K562 treated with DMSO at 1 percent for 4 hours (cell line): ENCODE data around the gene PI3. TPM values are rescaled to one million over a fixed set of nuclear protein-coding genes. Genes with fewer than 3 reads are reported as not detected.

ENCODE experiments used
- total RNA-seq: library from RNA; unstranded; fragments of 300-600 nt; gene quantifications from 2 replicates; pipeline ENCODE4 v1.2.3, GENCODE V29; 2022; ENCODE audit not compliant: insufficient read depth

PI3 gene, protein sequence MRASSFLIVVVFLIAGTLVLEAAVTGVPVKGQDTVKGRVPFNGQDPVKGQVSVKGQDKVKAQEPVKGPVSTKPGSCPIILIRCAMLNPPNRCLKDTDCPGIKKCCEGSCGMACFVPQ
- not detected in 2 replicates for total RNA-seq

GRCh38 chr20:45174434-45175364 lies at the start of gene PI3:
TSS of gene PI3 (plus strand) at chr20:45174902. CDS start at chr20:45174923, 21 bp downstream.

DNA sequence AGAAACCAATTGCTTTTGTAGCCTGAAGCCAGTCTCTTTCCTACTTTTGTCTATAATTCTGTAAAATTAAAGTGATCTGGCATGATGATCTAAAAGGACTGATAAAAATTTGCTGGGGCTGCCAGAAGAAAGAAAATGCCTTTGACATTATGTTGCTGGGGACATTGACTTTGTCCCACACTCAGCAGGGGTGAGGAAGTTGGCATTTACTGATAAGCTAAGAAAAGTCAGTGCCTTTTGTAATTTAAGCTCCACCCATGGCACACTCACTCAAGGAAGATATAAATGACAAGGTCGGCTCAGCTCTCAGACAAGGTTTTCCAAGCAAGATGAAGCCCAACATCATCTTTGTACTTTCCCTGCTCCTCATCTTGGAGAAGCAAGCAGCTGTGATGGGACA lies 32.0 kb downstream of the PI3 start, which contains the start of gene SEMG1:
TSS of gene SEMG1 (plus strand) at position 309 of the 400 bp plus-strand sequence. CDS start at position 330, 21 bp downstream.

DNA sequence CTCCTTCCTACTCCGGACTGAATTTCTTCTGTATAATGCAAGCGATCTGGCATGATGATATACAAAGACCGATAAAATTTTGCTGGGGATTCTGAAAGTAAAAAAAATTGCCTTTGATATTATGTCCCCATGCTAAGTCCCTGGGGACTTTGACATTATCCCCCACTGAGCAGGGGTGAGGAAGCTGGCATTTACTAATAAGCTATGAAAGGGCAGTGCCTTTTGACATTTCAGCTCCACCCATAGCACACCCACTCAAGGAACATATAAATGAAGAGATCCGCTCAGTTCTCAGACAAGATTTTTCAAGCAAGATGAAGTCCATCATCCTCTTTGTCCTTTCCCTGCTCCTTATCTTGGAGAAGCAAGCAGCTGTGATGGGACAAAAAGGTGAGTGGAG lies 46.4 kb downstream of the PI3 start, which contains the start of gene SEMG2:
TSS of gene SEMG2 (plus strand) at position 298 of the 400 bp plus-strand sequence. CDS start at position 315, 17 bp downstream.

Other genes with a start within 250 kb of the PI3 start
- gene TOMM34, start 214.5 kb upstream of the PI3 start, total RNA-seq = 35.3 and 36.9 TPM in 2 replicates
- gene STK4, start 208.4 kb upstream of the PI3 start, total RNA-seq = 11.8 and 12.8 TPM in 2 replicates
- gene KCNS1, start 73.8 kb upstream of the PI3 start, total RNA-seq = not detected in 2 replicates
- gene WFDC5, start 59.7 kb upstream of the PI3 start, total RNA-seq = not detected in 2 replicates
- gene WFDC12, start 50.4 kb upstream of the PI3 start, total RNA-seq = not detected in 2 replicates
- gene SEMG1, start 32.1 kb downstream of the PI3 start, total RNA-seq = not detected in 2 replicates
- not detected in 2 replicates for gene SEMG2, start 46.5 kb downstream of the PI3 start, total RNA-seq
- gene SLPI, start 79.7 kb downstream of the PI3 start, total RNA-seq = not detected in 2 replicates
- gene RBPJL, start 131.9 kb downstream of the PI3 start, total RNA-seq = not detected in 2 replicates
- not detected in 2 replicates for gene MATN4, start 133.4 kb downstream of the PI3 start, total RNA-seq
- gene SDC4, start 173.5 kb downstream of the PI3 start, total RNA-seq = 10.1 and 13.5 TPM in 2 replicates
- gene SYS1, start 188.3 kb downstream of the PI3 start, total RNA-seq = 10.9 and 16.0 TPM in 2 replicates
- not detected in 2 replicates for gene TP53TG5, start 203.4 kb downstream of the PI3 start, total RNA-seq
- gene DBNDD2, start 233.4 kb downstream of the PI3 start, total RNA-seq = 66.5 and 84.8 TPM in 2 replicates
- 91.8 and 108 TPM in 2 replicates for gene PIGT, start 241.2 kb downstream of the PI3 start, total RNA-seq